Measurements from ENCODE around the gene HSPD1. TPM values are rescaled to one million over a fixed set of nuclear protein-coding genes. Genes with fewer than 3 reads are reported as not detected.

Gene HSPD1
- 626 to 751 TPM (median 717 TPM) in 5 replicates for total RNA-seq (2022; extraction: Qiagen RNA extraction; ENCODE audit: low read depth)

DNA sequence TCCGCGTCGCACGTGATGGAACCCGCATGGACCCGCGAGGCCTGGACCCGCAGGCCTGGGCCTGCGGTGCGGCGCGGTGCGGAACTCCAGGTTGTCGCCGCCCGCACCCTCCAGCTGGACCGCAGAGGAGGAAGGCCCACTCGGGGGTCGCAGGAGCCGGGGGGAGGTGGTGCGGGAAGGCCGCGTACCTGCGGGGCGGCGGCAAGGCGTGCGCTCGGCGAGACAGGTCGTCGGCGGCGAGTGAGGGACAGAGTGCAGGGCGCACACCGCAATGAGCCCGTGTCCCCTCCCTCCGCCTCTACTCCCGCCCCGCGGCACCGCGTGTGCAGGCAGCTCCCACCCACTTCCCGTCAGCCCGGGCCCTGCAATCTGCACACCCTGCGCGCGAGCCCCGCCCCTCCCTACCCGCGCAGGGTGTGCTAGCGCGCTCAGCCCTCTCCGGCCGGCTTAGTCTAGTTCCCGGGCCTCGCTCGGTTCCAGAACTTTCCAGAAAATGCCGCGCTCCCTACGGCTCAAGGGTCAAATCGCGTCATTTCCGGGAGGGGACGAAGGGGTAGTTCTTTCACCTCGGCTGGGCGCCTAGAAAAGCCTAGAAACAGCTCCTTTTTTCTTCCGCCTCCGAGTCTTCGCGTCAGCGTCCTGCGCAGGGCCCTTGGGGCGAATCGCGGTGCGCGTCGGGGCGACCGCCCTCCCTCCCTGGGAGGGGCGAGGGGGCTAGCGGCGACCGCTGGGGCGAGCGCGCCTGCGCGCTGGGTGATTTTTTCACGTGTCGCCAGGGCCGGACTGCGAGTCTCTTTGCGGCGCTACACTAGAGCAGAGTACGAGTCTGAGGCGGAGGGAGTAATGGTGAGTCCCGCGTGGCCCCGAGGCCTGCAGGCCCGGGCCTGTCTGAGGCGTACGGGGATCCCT is at the start of gene HSPD1, which contains the start of gene HSPE1:
Gene HSPD1 (minus strand): TSS at position 247 of the 909 bp plus-strand sequence. CDS start 992 bp downstream, outside the sequence.
Gene HSPE1 (plus strand): TSS at position 786 of the 909 bp plus-strand sequence. CDS start 58 bp downstream, at position 844.

DNA sequence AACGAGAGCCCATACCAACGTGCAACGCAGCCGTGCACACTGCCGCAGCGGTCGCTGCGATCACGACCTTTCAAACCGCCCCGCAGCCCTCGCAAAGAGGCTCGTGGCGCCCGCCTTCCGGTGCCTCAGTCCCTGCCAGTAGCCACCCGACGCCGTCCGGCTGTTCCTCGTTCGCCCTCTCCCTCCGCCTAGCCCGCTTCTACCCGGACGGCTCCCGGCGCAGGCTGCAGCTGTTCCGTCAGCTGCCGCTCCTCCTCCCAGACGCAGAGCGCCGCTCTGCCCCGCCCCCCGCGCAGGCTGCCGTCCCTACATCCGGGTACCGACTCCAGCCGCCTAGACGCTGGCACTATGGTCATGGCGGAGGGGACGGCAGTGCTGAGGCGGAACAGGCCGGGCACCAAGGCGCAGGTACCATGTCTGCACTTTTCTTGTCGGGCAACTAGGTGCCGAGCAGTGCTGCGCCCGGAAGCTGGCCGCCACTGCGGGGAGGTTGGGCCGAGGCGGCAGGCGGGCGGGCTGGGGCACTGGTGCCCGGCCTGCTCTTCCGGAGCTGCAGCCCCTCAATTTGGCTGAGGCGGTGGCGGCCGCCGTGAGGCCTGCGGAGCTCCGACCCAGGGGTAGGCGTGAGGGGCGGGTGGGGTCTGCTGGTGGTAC is 16.2 kb upstream of the HSPD1 start, which contains the start of gene MOB4:
Gene MOB4 (plus strand): TSS at position 328 of the 654 bp plus-strand sequence. CDS start 21 bp downstream, at position 349.

DNA sequence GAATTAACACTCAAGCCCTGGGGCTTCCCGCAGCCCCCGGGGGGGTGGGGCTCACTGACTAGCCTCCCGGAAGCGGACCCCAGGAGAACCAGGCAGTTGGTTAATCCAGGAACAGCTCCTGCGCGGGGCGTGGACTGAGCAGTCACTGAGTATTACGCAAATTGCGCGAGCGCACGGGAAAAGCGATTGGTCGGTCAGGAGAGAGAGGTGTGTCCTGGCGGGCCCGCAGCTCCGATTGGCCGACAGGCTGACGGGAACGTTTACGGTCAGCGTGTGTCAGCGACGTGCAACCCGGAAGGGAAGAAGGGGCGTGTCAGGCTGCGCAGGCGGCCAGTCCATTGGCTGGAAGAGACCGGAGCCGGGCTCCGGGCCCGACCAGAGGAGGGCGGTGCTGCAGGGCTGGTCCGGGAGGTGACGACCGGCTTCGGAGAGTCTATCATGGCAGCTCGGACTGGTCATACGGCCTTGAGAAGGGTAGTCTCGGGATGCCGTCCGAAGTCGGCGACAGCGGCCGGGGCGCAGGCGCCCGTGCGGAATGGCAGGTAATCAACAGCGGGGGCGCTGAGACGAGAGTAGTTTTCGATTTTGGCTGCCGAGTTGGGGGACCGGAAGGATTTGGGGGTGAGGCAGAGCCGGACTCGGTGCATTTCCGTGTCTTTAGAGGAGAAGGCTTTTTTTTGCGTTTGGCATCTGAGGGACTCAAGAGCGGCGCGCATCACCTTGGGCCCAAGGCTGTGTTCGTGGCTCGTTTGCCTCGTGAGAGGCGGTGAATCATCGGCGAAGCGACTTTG is 46.3 kb downstream of the HSPD1 start, which contains the start of gene COQ10B:
Gene COQ10B (plus strand): TSS at position 430 of the 791 bp plus-strand sequence. CDS start 9 bp downstream, at position 439.

Other genes with a start within 250 kb of the HSPD1 start
- gene ANKRD44, start 189.1 kb downstream of the HSPD1 start, total RNA-seq (2022; extraction: Qiagen RNA extraction; ENCODE audit: low read depth), result 1.3 to 2.8 TPM (median 1.6 TPM) in 5 replicates
- 133 to 158 TPM (median 140 TPM) in 5 replicates for gene SF3B1, start 64.8 kb downstream of the HSPD1 start, total RNA-seq (2022; extraction: Qiagen RNA extraction; ENCODE audit: low read depth)
- 19.4 to 23.4 TPM (median 21.6 TPM) in 5 replicates for gene COQ10B, start 46.3 kb downstream of the HSPD1 start, total RNA-seq (2022; extraction: Qiagen RNA extraction; ENCODE audit: low read depth)
- 466 to 796 TPM (median 530 TPM) in 5 replicates for gene HSPE1, start 539 bp upstream of the HSPD1 start, total RNA-seq (2022; extraction: Qiagen RNA extraction; ENCODE audit: low read depth)
- gene MOB4, start 16.2 kb upstream of the HSPD1 start, total RNA-seq (2022; extraction: Qiagen RNA extraction; ENCODE audit: low read depth), result 27.7 to 39.4 TPM (median 33.8 TPM) in 5 replicates
- not detected in 5 replicates for gene RFTN2, start 175.7 kb upstream of the HSPD1 start, total RNA-seq (2022; extraction: Qiagen RNA extraction; ENCODE audit: low read depth)
- gene MARS2, start 205.5 kb upstream of the HSPD1 start, total RNA-seq (2022; extraction: Qiagen RNA extraction; ENCODE audit: low read depth), result 10.6 to 15.4 TPM (median 12.2 TPM) in 5 replicates